B cell (primary cell): Measurements from ENCODE around the gene UBE2J1.

Source experiments
- EZH2 ChIP-seq: IDR thresholded peaks from 2 replicates; pipeline ENCODE4 v1.6.1; 2012; ENCODE audit warnings: borderline replicate concordance, low read depth, mild to moderate bottlenecking, moderate library complexity, low read length; ENCODE audit not compliant: insufficient read depth, poor library complexity, severe bottlenecking
- TF ChIP-seq, protein P1 (sequence below): fragments of 200-600 bp; IDR thresholded peaks from one replicate; pipeline ENCODE4 v1.8.0; 2022; ENCODE audit warnings: antibody characterized with exemption, mild to moderate bottlenecking

DNA sequence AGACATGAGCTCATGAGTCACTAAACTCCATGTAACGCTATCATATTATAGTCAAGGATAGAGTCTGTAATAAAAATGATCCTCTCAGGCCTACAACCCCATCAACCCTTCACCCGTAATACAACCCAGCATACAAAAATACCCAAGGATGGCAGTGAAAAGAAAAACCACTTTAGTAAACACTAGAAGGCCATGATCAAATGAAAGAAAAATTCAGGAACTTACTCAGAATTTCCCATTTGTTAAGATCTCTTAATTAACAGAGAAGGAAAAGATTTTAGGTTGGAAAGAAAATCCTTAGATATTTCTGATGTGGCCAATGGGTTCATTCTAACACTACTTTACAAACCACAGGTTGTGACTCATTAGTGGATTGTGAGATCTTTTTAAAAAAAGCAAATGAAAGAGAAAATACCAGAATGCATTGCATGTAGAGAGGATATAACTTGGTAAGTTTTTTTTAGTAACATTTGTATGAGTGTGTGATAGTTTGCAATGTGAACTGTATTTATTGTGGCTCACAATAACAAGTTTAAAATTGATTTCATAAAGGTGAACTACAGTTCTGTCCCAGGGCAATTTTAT is 8.0 kb upstream of the UBE2J1 start:
- TF ChIP-seq, protein P1, sequence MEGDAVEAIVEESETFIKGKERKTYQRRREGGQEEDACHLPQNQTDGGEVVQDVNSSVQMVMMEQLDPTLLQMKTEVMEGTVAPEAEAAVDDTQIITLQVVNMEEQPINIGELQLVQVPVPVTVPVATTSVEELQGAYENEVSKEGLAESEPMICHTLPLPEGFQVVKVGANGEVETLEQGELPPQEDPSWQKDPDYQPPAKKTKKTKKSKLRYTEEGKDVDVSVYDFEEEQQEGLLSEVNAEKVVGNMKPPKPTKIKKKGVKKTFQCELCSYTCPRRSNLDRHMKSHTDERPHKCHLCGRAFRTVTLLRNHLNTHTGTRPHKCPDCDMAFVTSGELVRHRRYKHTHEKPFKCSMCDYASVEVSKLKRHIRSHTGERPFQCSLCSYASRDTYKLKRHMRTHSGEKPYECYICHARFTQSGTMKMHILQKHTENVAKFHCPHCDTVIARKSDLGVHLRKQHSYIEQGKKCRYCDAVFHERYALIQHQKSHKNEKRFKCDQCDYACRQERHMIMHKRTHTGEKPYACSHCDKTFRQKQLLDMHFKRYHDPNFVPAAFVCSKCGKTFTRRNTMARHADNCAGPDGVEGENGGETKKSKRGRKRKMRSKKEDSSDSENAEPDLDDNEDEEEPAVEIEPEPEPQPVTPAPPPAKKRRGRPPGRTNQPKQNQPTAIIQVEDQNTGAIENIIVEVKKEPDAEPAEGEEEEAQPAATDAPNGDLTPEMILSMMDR, result no peak
- no peak for TF ChIP-seq EZH2
